ENCODE data around the gene ZNF784.
"Not testable (repeated sequence)": the region's sequence is repeated elsewhere in the genome, so short reads cannot be mapped to it uniquely, and the experiment has no call there.

ZNF784 gene

DNA sequence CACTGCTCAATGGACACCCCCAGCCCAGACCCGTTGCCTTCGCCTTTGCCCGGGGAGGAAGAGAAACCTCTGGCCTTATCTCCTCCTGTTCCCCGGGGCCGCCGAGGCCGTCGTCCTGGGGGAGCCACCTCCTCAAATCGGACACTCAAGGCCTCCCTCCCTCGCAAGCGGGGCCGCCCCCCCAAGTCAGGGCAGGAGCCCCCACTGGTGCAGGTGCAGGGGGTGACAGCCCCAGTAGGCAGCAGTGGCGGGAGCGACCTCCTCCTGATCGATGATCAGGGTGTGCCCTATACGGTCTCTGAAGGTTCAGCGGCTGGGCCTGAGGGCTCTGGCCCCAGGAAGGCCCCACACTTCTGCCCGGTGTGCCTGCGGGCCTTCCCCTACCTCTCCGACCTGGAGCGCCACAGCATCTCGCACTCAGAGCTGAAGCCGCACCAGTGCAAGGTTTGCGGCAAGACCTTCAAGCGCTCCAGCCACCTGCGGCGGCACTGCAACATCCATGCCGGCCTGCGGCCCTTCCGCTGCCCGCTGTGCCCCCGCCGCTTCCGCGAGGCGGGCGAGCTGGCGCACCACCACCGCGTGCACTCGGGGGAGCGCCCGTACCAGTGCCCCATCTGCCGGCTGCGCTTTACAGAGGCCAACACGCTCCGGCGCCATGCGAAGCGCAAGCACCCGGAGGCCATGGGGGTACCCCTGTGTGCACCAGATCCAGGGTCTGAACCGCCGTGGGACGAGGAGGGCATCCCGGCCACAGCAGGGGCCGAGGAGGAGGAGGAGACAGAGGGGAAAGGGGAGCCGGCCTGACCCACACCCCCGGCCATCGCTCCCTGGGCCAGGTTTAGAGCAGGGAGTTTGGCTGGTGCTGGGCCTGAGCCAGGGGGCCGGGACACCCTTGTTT, 22.0 kb downstream of the ZNF784 start:
- no peak for DNase-seq

GRCh38 chr19:55601084-55601483, 23.3 kb downstream of the ZNF784 start:
- no peak for DNase-seq

GRCh38 chr19:55600662-55601028, 23.7 kb downstream of the ZNF784 start:
- no peak for DNase-seq

- peak; percentile 85 for DNase-seq
These were observed 24.3 kb downstream of the ZNF784 start, which contains the start of gene ZNF524 for GRCh38 chr19:55599842-55600661. Gene ZNF524 (plus strand): TSS chr19:55600288. CDS start chr19:55602113, 1,825 bp downstream.

GRCh38 chr19:55599468-55599841, 24.9 kb downstream of the ZNF784 start, which contains the start of gene FIZ1:
Gene FIZ1 (minus strand): TSS chr19:55599517. CDS start chr19:55597865, 1,652 bp downstream.
- peak; percentile 97 for DNase-seq

DNA sequence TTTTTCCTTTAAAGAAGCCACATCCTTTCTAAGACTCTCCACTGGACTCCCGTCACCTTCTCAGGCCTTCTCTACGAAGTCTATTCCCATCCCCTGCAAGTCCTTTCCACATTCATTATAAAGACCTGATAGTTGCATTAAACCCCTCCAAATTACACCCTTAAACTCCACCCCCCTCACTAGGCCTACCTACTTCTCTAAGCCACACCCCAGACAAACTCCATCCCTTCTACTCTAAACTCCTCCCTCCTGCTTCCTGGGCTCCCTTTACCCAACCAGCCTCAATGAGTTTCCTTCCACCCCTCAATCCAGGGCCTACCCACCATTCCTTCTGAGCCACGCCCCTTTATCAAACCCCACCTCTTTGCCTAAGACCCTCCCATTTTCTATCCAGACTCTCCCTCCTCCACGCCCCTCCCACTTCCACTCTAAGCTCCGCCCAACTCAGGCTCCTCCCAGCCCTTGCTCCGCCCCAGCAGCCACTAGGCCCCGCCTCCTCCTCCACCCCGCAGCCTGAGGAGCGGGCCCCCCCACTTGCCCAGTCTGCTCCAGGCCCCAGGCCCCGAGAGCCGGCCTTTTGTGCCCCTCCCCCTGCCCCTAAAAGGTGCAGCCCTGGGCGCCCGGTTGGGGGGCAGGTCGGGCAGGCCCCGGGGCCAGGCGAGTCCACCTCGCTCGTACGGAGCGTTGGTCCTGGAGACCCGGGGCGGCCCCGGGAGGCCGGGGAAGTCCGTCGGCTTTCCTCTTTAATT, 25.5 kb downstream of the ZNF784 start:
- DNase-seq: peak; percentile 90

- DNase-seq: no peak
These were observed 26.3 kb downstream of the ZNF784 start for GRCh38 chr19:55598034-55598433.

GRCh38 chr19:55597501-55597921, 26.9 kb downstream of the ZNF784 start:
- DNase-seq: no peak

DNA sequence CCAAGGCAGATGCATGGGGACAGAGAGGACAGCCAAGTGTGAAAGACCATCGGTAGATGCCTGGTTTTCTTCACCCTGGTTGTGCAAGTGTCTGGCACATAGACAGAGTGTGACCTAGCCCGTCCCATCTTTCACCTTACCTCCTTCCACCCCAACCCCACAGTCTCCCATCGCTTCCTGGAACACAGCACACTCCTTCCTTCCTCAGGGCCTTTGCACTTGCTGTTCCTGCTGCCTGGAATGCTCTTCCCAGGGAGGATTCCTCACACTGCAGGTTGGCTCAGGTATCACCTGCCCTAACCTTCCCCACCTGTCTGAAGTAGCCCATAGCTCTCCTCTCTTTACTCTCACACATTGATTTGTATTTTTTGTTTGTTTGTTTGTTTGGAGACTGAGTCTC, 28.1 kb downstream of the ZNF784 start:
- DNase-seq: no peak

DNA sequence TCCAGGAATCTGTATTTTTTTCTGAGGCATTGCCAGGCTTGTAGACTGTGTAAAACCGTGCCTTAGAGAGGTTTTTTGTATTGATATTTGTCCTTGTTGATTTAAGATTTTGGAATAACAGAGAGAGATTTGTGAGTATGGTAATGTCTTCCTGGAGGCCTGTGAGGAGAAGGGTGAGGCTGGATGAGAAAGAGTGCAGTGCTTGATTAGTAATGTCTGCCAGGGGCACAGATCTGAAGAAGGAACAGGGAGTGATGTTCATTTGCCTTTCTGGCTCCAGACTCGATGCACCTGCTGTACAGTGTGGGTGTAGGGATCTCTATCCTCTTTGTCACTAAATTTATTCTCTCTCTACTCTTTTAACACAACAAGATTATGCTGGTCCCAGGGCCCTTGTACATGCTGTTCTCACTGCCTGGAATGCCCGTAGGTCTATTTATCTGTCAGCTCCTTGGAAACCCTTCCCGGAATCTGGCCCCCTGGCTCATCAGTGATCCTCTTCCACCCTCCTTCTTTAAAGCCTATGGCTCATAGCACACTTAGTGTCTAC, 29.3 kb downstream of the ZNF784 start:
- no peak for DNase-seq

GRCh38 chr19:55593096-55593772, 31.1 kb downstream of the ZNF784 start:
- no peak for DNase-seq

GRCh38 chr19:55592391-55593090, 31.8 kb downstream of the ZNF784 start:
- DNase-seq: no peak

GRCh38 chr19:55591555-55591954, 32.8 kb downstream of the ZNF784 start:
- no peak for DNase-seq

DNA sequence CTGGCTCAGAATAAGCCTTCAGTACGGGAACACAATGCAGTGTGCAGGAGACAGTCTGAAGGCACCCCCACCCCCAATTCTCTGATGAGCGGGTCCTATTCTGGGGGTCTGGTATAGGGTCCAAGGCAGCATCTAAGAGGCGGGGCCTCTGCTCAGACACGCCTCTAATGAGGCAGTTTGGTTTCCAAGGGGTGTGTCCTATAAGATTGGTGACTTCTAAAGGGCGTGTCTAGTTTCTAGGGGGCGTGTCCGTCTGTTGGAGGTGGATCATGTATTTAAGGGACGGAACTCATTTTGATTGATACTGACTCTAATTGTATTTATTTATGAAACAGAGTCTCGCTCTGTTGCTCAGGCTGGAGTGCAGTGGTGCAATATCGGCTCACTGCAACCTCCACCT, 33.7 kb downstream of the ZNF784 start:
- DNase-seq: peak; percentile 7

GRCh38 chr19:55590109-55590508, 34.3 kb downstream of the ZNF784 start:
- DNase-seq: no peak

DNA sequence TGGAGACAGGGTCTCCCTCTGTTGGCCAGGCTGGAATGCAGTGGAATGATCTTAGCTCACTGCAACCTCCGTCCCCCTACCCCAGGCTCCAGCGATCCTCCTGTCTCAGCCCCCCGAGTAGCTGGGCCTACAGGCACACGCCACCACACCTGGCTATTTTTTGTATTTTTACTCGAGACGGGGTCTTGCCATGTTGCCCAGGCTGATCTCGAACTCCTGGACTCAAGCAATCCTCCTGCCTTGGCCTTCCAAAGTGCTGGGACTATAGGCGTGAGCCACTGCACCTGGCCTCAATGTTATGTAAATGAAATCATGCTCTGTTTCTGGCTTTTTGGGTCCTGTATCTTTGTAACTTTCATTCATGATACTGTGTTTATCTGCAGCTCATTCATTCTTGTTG, 35.6 kb downstream of the ZNF784 start:
- no peak for DNase-seq

- DNase-seq: peak; percentile 96
These were observed 37.2 kb downstream of the ZNF784 start for GRCh38 chr19:55586976-55587668.

DNA sequence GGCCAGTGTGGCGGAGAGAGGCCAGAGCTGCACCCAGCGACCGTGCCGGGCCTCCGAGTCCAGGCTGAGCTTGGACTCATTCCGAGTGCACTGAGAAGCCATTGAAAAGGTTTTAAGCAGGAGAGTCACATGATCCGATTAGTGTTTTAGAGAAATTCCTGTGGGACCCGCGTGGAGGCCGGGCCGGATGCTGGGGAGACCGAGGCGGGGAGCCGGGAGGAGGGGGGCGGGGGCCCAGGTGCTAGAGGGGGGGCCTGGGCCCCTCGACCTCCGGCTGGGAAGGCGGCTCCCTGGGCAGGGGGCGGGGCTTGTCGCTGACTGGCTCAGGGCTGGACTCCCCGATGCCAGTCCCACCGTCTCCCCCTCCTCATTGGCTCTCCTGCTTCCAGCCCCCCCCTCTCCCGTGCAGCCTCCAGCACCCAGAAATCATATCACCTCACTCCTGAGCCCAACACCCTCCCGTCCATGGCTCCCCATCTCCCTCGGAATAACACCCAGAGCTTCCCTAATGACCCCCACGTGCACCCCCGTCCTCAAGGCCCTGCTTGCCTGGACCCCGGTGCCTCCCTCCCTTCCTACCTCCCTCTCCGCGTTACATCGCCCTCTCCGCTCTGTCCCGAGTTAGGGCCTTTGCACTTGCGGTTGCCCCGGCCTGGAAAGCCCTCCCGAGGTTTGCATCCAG, 38.6 kb downstream of the ZNF784 start:
- DNase-seq: peak; percentile 54

- no peak for DNase-seq
These were observed 39.5 kb downstream of the ZNF784 start for GRCh38 chr19:55584871-55585270.

DNA sequence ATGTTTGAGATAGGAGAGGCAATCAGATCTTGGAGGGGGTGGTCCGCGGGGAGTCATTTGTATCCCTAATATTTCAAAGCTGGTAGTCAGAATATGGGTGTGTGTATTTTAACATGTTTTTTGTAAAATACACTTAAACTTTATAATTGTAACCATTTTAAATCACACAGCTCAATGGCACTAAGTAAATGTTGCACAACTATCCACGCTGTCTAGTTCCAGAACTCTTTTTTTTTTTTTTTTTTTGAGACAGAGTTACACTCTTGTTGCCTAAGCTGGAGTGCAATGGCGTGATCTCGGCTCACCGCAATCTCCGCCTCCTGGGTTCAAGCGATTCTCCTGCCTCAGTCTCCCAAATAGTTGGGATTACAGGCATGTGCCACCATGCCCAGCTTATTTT, 40.5 kb downstream of the ZNF784 start:
- DNase-seq: not testable (repeated sequence)

Measured in activated naive CD4-positive, alpha-beta T cell treated with Interleukin-2 at 50 U/mL for 16 hours (primary cell).